NCI-H2107 treated with DMSO at 0.1 percent for 48 hours (cell line): Measurements from ENCODE around the gene TRAPPC2B.
"Not testable (repeated sequence)": the region's sequence is repeated elsewhere in the genome, so short reads cannot be mapped to it uniquely, and the experiment has no call there.

Experiments used
- DNase-seq: peaks from one replicate; lab custom pipeline; 2025; ENCODE audit not compliant: unreplicated experiment; lab: John Stamatoyannopoulos, UW

The TRAPPC2B gene

DNA sequence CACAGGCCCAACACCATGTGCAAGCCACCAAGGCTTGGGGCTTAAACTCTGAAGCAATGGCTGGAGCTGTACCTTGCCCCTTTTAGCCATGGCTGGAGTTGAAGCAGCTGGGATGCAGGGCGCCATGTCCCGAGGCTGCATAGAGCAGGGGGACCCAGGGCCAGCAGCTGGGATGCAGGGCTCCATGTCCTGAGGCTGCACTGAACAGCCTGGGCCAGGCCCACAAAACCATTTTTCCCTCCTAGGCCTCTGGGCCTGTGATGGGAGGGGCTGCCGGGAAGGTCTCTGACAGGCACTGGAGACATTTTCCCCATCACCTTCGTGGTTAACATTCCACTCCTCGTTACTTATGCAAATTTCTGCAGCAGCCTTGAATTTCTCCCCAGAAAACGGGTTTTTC lies 10.8 kb downstream of the TRAPPC2B start:
- DNase-seq: no peak

DNA sequence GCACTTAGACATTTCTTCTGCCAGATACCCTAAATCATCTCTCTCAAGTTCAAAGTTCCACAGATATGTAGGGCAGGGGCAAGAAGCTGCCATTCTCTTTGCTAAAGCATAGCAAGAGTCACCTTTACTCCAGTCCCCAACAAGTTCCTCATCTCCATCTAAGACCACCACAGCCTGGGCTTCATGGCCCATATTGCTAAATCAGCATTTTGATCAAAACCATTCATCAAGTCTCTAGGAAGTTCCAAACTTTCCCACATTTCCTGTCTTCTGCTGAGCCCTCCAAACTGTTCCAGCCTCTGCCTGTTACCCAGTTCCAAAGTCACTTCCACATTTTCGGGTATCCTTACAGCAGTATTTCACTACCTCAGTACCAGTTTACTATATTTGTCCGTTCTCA lies 11.3 kb downstream of the TRAPPC2B start:
- not testable (repeated sequence) for DNase-seq

DNA sequence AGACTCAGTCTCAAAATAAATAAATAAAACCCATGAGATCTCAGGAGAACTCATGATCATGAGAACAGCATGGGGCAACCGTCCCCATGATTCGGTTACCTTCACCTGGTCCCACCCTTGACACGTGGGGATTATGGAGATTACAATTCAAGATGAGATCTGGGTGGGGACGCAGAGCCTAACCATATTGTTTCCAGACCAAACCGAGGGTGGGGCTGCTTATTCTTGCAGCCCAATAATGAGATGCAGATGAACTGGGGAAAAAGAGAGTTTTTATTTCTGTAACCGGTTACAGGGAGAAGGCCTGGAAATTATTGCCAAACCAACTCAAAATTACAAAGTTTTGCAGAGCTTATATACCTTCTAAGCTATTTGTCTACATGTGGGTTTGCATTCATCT lies 12.8 kb downstream of the TRAPPC2B start:
- no peak for DNase-seq

DNA sequence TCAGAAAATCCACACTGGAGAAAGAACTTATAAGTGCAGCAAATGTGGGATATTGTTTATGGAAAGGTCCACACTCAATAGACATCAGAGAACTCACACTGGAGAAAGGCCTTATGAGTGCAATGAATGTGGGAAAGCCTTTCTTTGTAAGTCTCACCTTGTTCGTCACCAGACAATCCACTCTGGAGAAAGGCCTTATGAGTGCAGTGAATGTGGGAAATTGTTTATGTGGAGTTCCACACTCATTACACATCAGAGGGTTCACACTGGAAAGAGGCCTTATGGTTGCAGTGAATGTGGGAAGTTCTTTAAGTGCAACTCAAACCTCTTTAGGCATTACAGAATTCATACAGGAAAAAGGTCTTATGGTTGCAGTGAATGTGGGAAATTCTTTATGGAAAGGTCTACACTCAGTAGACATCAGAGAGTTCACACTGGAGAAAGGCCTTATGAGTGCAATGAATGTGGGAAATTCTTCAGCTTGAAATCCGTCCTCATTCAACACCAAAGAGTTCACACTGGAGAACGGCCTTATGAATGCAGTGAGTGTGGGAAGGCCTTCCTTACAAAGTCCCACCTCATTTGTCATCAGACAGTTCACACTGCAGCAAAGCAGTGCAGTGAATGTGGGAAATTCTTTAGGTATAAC lies 14.3 kb downstream of the TRAPPC2B start:
- DNase-seq: no peak

DNA sequence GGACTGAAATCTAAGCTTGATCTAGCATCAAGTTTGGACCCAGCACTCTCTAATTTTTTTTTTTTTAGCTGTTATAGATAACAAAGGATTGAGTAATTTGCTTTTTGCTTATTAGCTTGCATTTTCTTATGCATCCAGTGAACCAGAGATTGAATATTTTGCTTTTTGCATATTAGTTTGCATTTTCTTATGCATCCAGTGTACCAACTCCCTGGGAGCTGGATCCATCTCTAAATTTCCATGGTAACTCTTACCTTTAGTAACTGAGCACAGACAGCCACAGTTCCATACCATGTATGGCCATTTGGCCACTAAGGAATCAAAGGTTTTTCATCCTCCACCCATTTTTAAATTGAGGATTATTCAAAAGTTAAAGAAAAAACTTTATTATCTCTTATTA lies 17.6 kb downstream of the TRAPPC2B start:
- no peak for DNase-seq

DNA sequence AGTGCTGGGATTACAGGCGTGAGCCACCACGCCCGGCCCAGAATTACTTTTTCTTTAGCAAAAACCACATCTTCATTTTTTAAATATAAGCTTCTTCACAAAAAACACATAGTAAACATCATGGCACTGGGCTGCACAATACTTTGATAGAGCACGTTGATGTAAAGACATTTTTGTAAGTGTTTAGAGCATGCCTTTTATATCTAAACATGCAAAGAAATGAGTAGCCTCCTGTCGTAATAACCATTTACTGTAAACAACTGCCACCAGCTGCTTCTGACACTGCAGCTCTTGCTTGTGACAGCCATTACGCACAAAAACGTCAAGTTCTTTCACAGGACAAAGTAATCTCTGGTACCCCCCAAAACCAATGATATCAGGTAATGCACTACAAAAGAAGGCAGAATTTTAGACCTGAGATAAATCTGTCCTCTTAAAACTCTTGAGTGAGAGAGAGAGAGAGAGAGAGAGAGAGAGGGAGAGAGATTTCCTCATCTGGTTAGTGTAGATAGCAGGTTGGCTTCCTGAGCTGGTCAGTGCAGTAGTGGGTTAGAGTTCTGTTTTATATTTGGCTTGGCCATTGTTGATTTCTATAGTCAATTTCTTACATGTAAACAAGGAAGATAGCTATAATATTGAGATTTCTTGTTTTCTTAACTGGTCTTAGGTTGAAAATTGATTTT lies 19.6 kb downstream of the TRAPPC2B start:
- no peak for DNase-seq

DNA sequence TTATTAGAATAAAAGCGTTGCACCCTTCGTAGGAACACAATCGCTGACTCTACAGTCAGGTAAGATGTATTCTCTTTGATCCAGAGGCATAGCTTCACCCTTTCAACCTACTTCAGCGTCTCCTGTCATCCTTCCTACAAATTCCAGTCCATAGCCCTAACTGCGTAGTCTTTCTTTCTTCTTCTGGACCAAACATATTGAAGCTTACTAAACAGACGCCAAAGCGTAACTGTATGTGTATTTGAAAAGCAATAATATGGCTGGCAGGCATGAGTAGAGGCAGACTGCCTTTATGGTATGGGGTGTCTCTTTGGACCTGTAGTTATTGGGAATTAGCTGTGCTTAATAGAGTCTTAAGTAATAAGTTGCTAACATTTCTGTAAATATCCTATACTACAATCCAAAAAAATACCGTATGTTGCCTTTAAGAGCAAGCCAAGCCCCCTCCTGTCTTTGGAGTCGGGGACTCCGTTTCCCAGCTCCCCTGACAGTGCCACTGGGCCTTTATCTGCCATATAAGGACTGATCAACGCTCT lies 25.9 kb downstream of the TRAPPC2B start:
- DNase-seq: no peak

DNA sequence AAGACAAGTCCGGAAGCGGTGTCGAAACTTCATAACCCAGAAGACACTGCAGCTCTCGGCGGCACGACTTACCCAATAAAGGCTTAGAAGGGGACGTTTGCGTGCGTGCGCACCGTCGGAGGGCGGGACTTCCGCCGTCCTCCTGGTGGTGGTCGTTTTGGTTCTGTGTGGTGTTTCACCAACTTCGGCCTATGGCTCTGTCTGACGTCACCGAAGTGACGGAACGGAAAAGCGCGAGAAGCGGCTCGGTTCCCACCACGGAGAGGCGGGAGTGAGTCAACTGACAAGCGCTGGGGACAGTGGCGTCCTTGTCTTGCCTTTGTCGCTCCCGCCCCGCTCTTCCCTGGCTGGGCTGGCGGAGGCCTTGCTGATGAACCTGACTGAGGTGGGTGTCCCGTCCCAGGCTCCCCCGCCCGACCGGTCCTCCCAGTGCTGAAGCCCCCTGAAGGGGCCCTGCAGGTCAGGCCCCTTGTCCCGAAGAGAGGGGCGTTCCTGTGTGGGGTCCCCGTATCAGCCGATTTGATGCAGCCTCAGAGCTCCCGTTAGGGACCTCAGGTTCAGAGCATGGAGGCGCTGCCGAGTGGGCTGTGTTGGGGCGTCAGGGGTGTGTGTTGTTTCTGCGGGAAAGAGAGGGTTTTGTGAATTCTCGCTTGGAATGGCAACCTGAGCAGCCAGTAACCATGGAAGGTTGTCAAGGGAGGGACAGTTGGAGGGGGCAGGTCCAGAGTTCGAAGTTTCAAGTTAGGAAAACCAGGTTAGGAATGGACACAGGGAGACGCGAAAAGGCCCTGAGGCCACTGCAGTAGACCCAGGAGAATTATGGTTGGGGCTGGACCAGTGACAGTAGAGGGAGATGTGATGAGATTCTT lies 26.6 kb downstream of the TRAPPC2B start, which contains the start of gene ZNF548:
ZNF548 (plus strand) TSS at position 125 of the 869 bp plus-strand sequence; CDS start at position 371, 246 bp downstream.
- DNase-seq: peak; percentile 90

DNA sequence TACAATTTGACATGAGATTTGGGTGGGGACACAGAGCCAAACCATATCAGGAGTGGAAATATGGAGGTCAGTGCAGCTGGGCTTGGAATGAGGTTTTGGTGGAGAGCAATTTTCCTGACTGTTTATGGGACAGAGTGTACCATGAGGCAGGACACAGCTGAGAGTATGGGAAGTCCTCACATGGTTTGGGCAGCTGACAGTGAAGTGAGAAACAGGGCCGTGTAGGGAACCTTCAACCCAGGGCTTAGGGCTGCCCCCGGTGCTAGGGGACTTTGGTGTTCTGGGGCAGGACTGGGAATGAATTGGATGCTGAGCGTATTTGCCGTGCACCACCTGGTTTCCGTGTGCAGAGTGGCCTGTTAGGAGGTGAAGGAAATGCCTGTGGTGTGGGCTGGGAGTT lies 32.4 kb downstream of the TRAPPC2B start:
- DNase-seq: no peak

DNA sequence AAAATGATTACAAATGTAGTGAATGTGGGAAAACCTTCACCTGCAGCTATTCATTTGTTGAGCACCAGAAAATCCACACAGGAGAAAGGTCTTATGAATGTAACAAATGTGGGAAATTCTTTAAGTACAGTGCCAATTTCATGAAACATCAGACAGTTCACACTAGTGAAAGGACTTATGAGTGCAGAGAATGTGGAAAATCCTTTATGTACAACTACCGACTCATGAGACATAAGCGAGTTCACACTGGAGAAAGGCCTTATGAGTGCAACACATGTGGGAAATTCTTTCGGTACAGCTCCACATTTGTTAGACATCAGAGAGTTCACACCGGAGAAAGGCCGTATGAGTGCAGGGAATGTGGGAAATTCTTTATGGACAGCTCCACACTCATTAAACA lies 35.5 kb downstream of the TRAPPC2B start:
- no peak for DNase-seq

DNA sequence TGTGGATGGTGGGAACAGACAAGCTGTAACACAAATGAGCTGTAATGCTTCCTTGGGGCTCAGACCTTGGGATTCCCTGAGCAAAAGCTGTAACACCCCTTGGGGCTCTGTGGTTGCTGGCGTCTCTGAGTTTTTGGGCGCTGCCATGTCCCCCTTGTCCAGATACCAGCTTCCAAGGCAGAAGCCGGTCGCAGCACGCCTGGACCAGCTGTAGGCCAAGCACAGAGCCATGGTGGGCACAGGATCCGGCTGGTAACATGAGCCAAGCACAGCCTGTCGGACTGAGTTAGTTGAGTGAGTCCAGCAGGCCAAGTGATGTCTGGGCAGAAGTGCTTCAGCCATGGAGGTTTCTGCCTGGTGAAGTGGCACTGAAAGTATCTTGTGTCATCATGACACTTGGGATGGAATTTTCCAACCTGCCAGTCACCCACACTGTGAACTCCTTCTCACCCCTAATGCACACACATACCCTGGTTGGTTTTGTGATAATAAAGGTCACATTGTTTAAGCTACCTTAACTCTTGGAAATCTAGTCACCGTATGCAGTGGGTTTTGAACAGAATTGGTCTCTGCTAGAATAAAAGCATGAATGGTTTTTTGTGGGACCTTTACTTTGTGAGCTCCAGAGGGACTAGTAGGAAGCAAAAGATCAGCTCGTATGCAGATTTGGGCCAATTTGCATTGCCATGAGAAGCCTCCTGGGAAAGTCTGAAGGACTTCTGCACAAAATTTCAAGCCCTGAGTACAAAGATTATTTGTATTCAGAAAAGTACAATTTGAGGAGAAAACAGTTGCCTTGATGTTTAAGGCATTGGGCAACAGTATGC lies 40.6 kb downstream of the TRAPPC2B start:
- DNase-seq: no peak

DNA sequence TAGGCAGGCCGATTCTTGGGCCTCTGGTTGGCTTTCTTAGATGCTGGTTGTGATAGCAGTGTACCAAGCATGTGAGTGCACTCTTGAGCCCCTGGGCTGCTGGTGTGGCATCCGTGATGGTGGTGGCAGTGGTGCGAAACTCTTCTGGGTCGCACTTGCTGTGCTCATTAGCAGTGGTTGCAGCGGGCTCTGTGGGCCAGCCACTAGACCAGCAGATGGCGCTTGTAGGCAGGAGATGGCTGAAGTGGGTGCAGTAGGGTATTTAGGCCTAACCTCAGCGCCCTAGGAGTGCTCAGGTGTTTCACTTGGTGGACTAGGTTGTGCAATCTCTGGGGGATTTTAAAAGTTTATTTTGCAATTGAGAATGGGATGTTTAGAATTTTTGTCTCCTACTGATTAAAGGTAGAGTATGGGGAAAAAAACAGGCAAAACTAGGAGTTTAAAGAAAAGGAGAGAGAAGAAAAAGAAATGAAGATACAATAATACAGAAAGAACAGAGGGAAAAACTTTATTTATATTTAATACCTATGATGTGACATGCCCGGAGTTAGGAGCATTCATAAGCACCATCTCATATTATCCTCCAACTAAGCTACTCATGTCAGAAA lies 43.3 kb downstream of the TRAPPC2B start:
- DNase-seq: no peak

DNA sequence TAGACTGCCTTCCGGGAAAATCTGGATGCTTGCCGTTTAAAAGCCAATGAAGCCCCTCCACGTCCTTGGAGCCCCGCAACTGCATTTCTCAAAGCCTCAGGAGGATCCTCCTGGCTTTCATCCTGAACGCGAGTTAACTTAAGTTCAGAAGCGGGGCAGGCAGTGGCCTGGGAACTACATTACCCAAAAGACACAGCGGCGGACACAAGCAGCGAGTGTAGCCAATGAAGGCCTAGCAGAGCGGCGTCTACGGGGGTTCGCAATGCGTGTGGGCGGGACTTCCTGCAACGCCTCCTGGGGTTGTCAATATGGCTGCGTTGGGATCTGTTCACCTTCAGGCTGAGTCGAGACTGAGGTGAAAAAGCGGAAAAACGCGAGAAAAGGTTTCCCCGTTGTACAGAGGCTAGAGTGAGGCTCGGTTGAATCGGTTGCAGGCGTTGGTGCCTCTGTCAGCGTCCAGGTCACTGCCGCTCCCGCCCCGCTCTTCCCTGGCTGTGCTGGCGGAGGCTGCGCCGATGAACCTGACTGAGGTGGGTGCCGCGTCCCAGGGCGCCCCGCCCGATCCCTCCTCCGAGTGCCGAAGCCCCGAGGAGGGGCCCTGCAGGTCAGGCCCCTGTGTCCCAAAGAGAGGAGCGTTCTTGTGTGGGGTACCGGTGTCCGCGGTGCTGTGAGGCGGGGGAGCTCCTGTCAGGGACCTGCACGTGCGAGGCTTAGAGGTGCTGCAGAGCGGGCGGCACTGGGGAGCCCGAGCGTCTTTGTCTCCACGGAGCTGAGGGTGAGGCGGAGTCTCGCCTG lies 47.7 kb downstream of the TRAPPC2B start, which contains the start of gene ZNF17:
ZNF17 (plus strand) TSS at position 285 of the 795 bp plus-strand sequence. CDS start 2,455 bp downstream, outside the sequence.
- DNase-seq: peak; percentile 81
